ENCODE measurements around the gene AMTN.
"Not testable (repeated sequence)": the region's sequence is repeated elsewhere in the genome, so short reads cannot be mapped to it uniquely, and the experiment has no call there.

The AMTN gene

GRCh38 chr4:70533211-70533610 is 14.8 kb downstream of the AMTN start:
- no peak for DNase-seq
- H3K4me3 Mint-ChIP-seq = no peak overlapping the region
- no peaks in the 10 kb centered on the region for H3K4me1 Mint-ChIP-seq
- H3K36me3 Mint-ChIP-seq (ENCODE audit: low read depth) = no peaks in the 10 kb centered on the region
- H3K27ac Mint-ChIP-seq = no peak overlapping the region
- no peak for ATAC-seq
- peaks cover 7% of the 10 kb centered on the region for H3K27me3 Mint-ChIP-seq
- no peaks in the 10 kb centered on the region for H3K9me3 Mint-ChIP-seq

- Mint-ChIP-seq H3K9me3 (no peaks in the 10 kb centered on the region), H3K4me1 (no peaks in the 10 kb centered on the region), H3K27me3 (peaks cover 7% of the 10 kb centered on the region), H3K4me3 (no peak overlapping the region), H3K36me3 (ENCODE audit: low read depth) (no peaks in the 10 kb centered on the region), H3K27ac (no peak overlapping the region)
- ATAC-seq (no peak), DNase-seq (no peak)
Measured at GRCh38 chr4:70533791-70534190, 15.4 kb downstream of the AMTN start.

- H3K4me3 Mint-ChIP-seq; DNase-seq; H3K27ac Mint-ChIP-seq; H3K9me3 Mint-ChIP-seq; H3K27me3 Mint-ChIP-seq; ATAC-seq; H3K4me1 Mint-ChIP-seq; H3K36me3 Mint-ChIP-seq (ENCODE audit: low read depth): not testable (repeated sequence)
Measured at GRCh38 chr4:70534886-70535285, 16.5 kb downstream of the AMTN start.

- DNase-seq (no peak), ATAC-seq (no peak)
- H3K9me3 Mint-ChIP-seq = no peaks in the 10 kb centered on the region
- H3K27me3 Mint-ChIP-seq = peaks cover 6% of the 10 kb centered on the region
- H3K4me1 Mint-ChIP-seq = no peaks in the 10 kb centered on the region
- H3K27ac Mint-ChIP-seq = no peak overlapping the region
- no peaks in the 10 kb centered on the region for H3K36me3 Mint-ChIP-seq (ENCODE audit: low read depth)
- H3K4me3 Mint-ChIP-seq = no peak overlapping the region
Measured at GRCh38 chr4:70538869-70539268, 20.5 kb downstream of the AMTN start.

- no peak overlapping the region for H3K27ac Mint-ChIP-seq
- H3K27me3 Mint-ChIP-seq = peaks cover 10% of the 10 kb centered on the region
- ATAC-seq = no peak
- H3K9me3 Mint-ChIP-seq = no peaks in the 10 kb centered on the region
- no peaks in the 10 kb centered on the region for H3K4me1 Mint-ChIP-seq
- no peak for DNase-seq
- no peaks in the 10 kb centered on the region for H3K36me3 Mint-ChIP-seq (ENCODE audit: low read depth)
- no peak overlapping the region for H3K4me3 Mint-ChIP-seq
Measured at GRCh38 chr4:70544279-70544868, 26.0 kb downstream of the AMTN start.

GRCh38 chr4:70556856-70557255 is 38.5 kb downstream of the AMTN start:
- H3K27me3 Mint-ChIP-seq = peaks cover 2% of the 10 kb centered on the region
- H3K4me1 Mint-ChIP-seq = peaks cover 4% of the 10 kb centered on the region
- no peak overlapping the region for H3K4me3 Mint-ChIP-seq
- no peaks in the 10 kb centered on the region for H3K36me3 Mint-ChIP-seq (ENCODE audit: low read depth)
- no peak overlapping the region for H3K27ac Mint-ChIP-seq
- DNase-seq (no peak), ATAC-seq (no peak)
- H3K9me3 Mint-ChIP-seq = no peaks in the 10 kb centered on the region

GRCh38 chr4:70559211-70559830 is 41.0 kb downstream of the AMTN start:
- ATAC-seq (peak; percentile 36), DNase-seq (peak; percentile 41)
- Mint-ChIP-seq H3K27ac (no peak overlapping the region), H3K36me3 (ENCODE audit: low read depth) (no peaks in the 10 kb centered on the region), H3K27me3 (no peaks in the 10 kb centered on the region), H3K4me1 (peaks cover 4% of the 10 kb centered on the region), H3K4me3 (no peak overlapping the region), H3K9me3 (no peaks in the 10 kb centered on the region)

GRCh38 chr4:70559924-70560323 is 41.6 kb downstream of the AMTN start:
- no peaks in the 10 kb centered on the region for H3K36me3 Mint-ChIP-seq (ENCODE audit: low read depth)

GRCh38 chr4:70564033-70564432 is 45.7 kb downstream of the AMTN start:
- DNase-seq = no peak
- Mint-ChIP-seq H3K4me3 (no peak overlapping the region), H3K27me3 (no peaks in the 10 kb centered on the region), H3K36me3 (ENCODE audit: low read depth) (no peaks in the 10 kb centered on the region), H3K9me3 (no peaks in the 10 kb centered on the region), H3K27ac (no peak overlapping the region), H3K4me1 (peaks cover 2% of the 10 kb centered on the region)
- ATAC-seq = no peak

More at GRCh38 chr4:70559924-70560323, 41.6 kb downstream of the AMTN start:
- ATAC-seq (no peak), DNase-seq (no peak)
- peaks cover 4% of the 10 kb centered on the region for H3K4me1 Mint-ChIP-seq
- H3K27me3 Mint-ChIP-seq = no peaks in the 10 kb centered on the region
- no peaks in the 10 kb centered on the region for H3K9me3 Mint-ChIP-seq
- no peak overlapping the region for H3K4me3 Mint-ChIP-seq
- no peak overlapping the region for H3K27ac Mint-ChIP-seq

- Mint-ChIP-seq H3K4me1 (no peaks in the 10 kb centered on the region), H3K9me3 (no peaks in the 10 kb centered on the region), H3K4me3 (no peak overlapping the region), H3K36me3 (ENCODE audit: low read depth) (no peaks in the 10 kb centered on the region), H3K27me3 (peaks cover 10% of the 10 kb centered on the region), H3K27ac (no peak overlapping the region)
- ATAC-seq (no peak), DNase-seq (no peak)
Measured at GRCh38 chr4:70570796-70571195, 52.4 kb downstream of the AMTN start.

GRCh38 chr4:70571772-70572171 is 53.4 kb downstream of the AMTN start:
- Mint-ChIP-seq H3K4me1 (no peaks in the 10 kb centered on the region), H3K27me3 (peaks cover 10% of the 10 kb centered on the region), H3K27ac (no peak overlapping the region), H3K4me3 (no peak overlapping the region), H3K9me3 (no peaks in the 10 kb centered on the region), H3K36me3 (ENCODE audit: low read depth) (no peaks in the 10 kb centered on the region)
- DNase-seq (no peak), ATAC-seq (no peak)

- Mint-ChIP-seq H3K4me3 (no peak overlapping the region), H3K27me3 (peaks cover 3% of the 10 kb centered on the region), H3K4me1 (no peaks in the 10 kb centered on the region), H3K27ac (no peak overlapping the region), H3K9me3 (no peaks in the 10 kb centered on the region), H3K36me3 (ENCODE audit: low read depth) (no peaks in the 10 kb centered on the region)
- DNase-seq (no peak), ATAC-seq (no peak)
Measured at GRCh38 chr4:70575964-70576363, 57.6 kb downstream of the AMTN start.

- no peak overlapping the region for H3K27ac Mint-ChIP-seq
- H3K9me3 Mint-ChIP-seq = no peaks in the 10 kb centered on the region
- H3K4me3 Mint-ChIP-seq = no peak overlapping the region
- no peaks in the 10 kb centered on the region for H3K4me1 Mint-ChIP-seq
- peaks cover 3% of the 10 kb centered on the region for H3K27me3 Mint-ChIP-seq
- no peak for ATAC-seq
- no peaks in the 10 kb centered on the region for H3K36me3 Mint-ChIP-seq (ENCODE audit: low read depth)
- no peak for DNase-seq
Measured at GRCh38 chr4:70577220-70577927, 59.0 kb downstream of the AMTN start.

- Mint-ChIP-seq H3K9me3 (no peaks in the 10 kb centered on the region), H3K4me1 (no peaks in the 10 kb centered on the region), H3K4me3 (no peak overlapping the region), H3K27me3 (no peaks in the 10 kb centered on the region), H3K27ac (no peak overlapping the region), H3K36me3 (ENCODE audit: low read depth) (no peaks in the 10 kb centered on the region)
- DNase-seq = no peak
- no peak for ATAC-seq
Measured at GRCh38 chr4:70581980-70582379, 63.6 kb downstream of the AMTN start.

Data from activated naive CD8-positive, alpha-beta T cell treated with anti-CD3 and anti-CD28 coated beads, Interleukin-2, amount 50 U/mL, for 24 hours (primary cell).